ENCODE results near the gene ATP11B. TPM values are rescaled to one million over a fixed set of nuclear protein-coding genes. Genes with fewer than 3 reads are reported as not detected.

ATP11B gene
- total and polyA plus RNA-seq, 2 experiments from 2014 or later = 25.5 to 68.1 TPM

GRCh38 chr3:182760576-182761164 lies 32.6 kb upstream of the ATP11B start:
- H4K20me1 ChIP-seq (ENCODE audit: insufficient read depth) = no peaks in the 10 kb centered on the region
- H3K79me2 ChIP-seq (ENCODE audit: insufficient read depth) = no peaks in the 10 kb centered on the region
- peaks cover 1% of the 10 kb centered on the region for H3K4me1 ChIP-seq (ENCODE audit: insufficient read depth)
- DNase-seq = no peak
- in situ Hi-C loops (cut with MboI) = no loop called here
- no peak overlapping the region for H3K4me2 ChIP-seq (ENCODE audit: unreplicated experiment)
- H3K9ac ChIP-seq = no peak overlapping the region
- TF ChIP-seq EZH2phosphoT487 (IDR thresholded peaks at IDR 0.05; ENCODE audit: insufficient read depth, low read depth) = no peak
- no peaks in the 10 kb centered on the region for H3K36me3 ChIP-seq (ENCODE audit: low read depth)
- no peak overlapping the region for H3K4me3 ChIP-seq
- H3K9me2 ChIP-seq (ENCODE audit: insufficient read depth) = no peaks in the 10 kb centered on the region
- no peak overlapping the region for H3K27ac ChIP-seq
- no peaks in the 10 kb centered on the region for H3K27me3 ChIP-seq (replicated peaks; ENCODE audit: insufficient read depth)
- H2AFZ ChIP-seq = no peak overlapping the region
- H3K9me3 ChIP-seq (ENCODE audit: low read depth) = no peaks in the 10 kb centered on the region
- H3F3A ChIP-seq (ENCODE audit: insufficient read depth) = no peaks in the 10 kb centered on the region
- WGBS, 2 experiments (ENCODE audit: low coverage in 1 of 2, low lambda C conversion rate in 2 of 2, missing lambda C conversion rate in 2 of 2) = 65 to 75% methylated on average over 13 of the region's 13 CpGs

- no peaks in the 10 kb centered on the region for H3F3A ChIP-seq (ENCODE audit: insufficient read depth)
- no peaks in the 10 kb centered on the region for H3K9me2 ChIP-seq (ENCODE audit: insufficient read depth)
- TF ChIP-seq EZH2phosphoT487 (IDR thresholded peaks at IDR 0.05; ENCODE audit: insufficient read depth, low read depth) (no peak), EZH2 (IDR thresholded peaks at IDR 0.05; ENCODE audit: insufficient read depth, poor library complexity, severe bottlenecking) (no peak)
- no peaks in the 10 kb centered on the region for H4K20me1 ChIP-seq (ENCODE audit: insufficient read depth)
- H3K79me2 ChIP-seq (ENCODE audit: insufficient read depth) = no peaks in the 10 kb centered on the region
- 75 to 81% methylated on average over 2 of the region's 2 CpGs for WGBS, 2 experiments (ENCODE audit: low coverage in 1 of 2, low lambda C conversion rate in 2 of 2, missing lambda C conversion rate in 2 of 2)
- no peak overlapping the region for H3K9ac ChIP-seq
- no peak overlapping the region for H3K4me2 ChIP-seq (ENCODE audit: unreplicated experiment)
- H3K4me3 ChIP-seq = no peak overlapping the region
- no peak for DNase-seq
- no peaks in the 10 kb centered on the region for H3K4me1 ChIP-seq (ENCODE audit: insufficient read depth)
- no peaks in the 10 kb centered on the region for H3K27me3 ChIP-seq (replicated peaks; ENCODE audit: insufficient read depth)
- no peaks in the 10 kb centered on the region for H3K9me3 ChIP-seq (ENCODE audit: low read depth)
- H3K36me3 ChIP-seq (ENCODE audit: low read depth) = no peaks in the 10 kb centered on the region
- H2AFZ ChIP-seq = no peak overlapping the region
- in situ Hi-C loops (cut with MboI) = no loop called here
- no peak overlapping the region for H3K27ac ChIP-seq
Measured at GRCh38 chr3:182763896-182764295, 29.4 kb upstream of the ATP11B start.

- no peak overlapping the region for H3K4me2 ChIP-seq (ENCODE audit: unreplicated experiment)
- no peaks in the 10 kb centered on the region for H3F3A ChIP-seq (ENCODE audit: insufficient read depth)
- TF ChIP-seq EZH2 (IDR thresholded peaks at IDR 0.05; ENCODE audit: insufficient read depth, poor library complexity, severe bottlenecking) = no peak
- no peak for TF ChIP-seq EZH2phosphoT487 (IDR thresholded peaks at IDR 0.05; ENCODE audit: insufficient read depth, low read depth)
- H3K79me2 ChIP-seq (ENCODE audit: insufficient read depth) = no peaks in the 10 kb centered on the region
- no peak for DNase-seq
- no peaks in the 10 kb centered on the region for H3K9me2 ChIP-seq (ENCODE audit: insufficient read depth)
- no peak overlapping the region for H3K4me3 ChIP-seq
- H3K9ac ChIP-seq = no peak overlapping the region
- no peaks in the 10 kb centered on the region for H3K9me3 ChIP-seq (ENCODE audit: low read depth)
- H4K20me1 ChIP-seq (ENCODE audit: insufficient read depth) = no peaks in the 10 kb centered on the region
- H3K27ac ChIP-seq = no peak overlapping the region
- in situ Hi-C loops (cut with MboI) = no loop called here
- no peaks in the 10 kb centered on the region for H3K36me3 ChIP-seq (ENCODE audit: low read depth)
- H3K4me1 ChIP-seq (ENCODE audit: insufficient read depth) = no peaks in the 10 kb centered on the region
- no peaks in the 10 kb centered on the region for H3K27me3 ChIP-seq (replicated peaks; ENCODE audit: insufficient read depth)
- H2AFZ ChIP-seq = no peak overlapping the region
Measured at GRCh38 chr3:182765287-182765686, 28.0 kb upstream of the ATP11B start.

GRCh38 chr3:182766099-182766498 lies 27.2 kb upstream of the ATP11B start:
- in situ Hi-C loops (cut with MboI) = no loop called here
- Histone ChIP-seq H3K4me2 (ENCODE audit: unreplicated experiment) (no peak overlapping the region), H3K79me2 (ENCODE audit: insufficient read depth) (no peaks in the 10 kb centered on the region), H3F3A (ENCODE audit: insufficient read depth) (no peaks in the 10 kb centered on the region), H3K9ac (no peak overlapping the region), H3K27ac (no peak overlapping the region), H3K9me3 (ENCODE audit: low read depth) (no peaks in the 10 kb centered on the region), H3K9me2 (ENCODE audit: insufficient read depth) (no peaks in the 10 kb centered on the region), H3K27me3 (replicated peaks; ENCODE audit: insufficient read depth) (no peaks in the 10 kb centered on the region), H4K20me1 (ENCODE audit: insufficient read depth) (no peaks in the 10 kb centered on the region), H3K4me1 (ENCODE audit: insufficient read depth) (no peaks in the 10 kb centered on the region), H3K4me3 (no peak overlapping the region), H2AFZ (no peak overlapping the region), H3K36me3 (ENCODE audit: low read depth) (no peaks in the 10 kb centered on the region)
- WGBS, 2 experiments (ENCODE audit: low coverage in 1 of 2, low lambda C conversion rate in 2 of 2, missing lambda C conversion rate in 2 of 2) = 43 to 47% methylated on average over 2 of the region's 2 CpGs
- TF ChIP-seq EZH2 (IDR thresholded peaks at IDR 0.05; ENCODE audit: insufficient read depth, poor library complexity, severe bottlenecking) (no peak), EZH2phosphoT487 (IDR thresholded peaks at IDR 0.05; ENCODE audit: insufficient read depth, low read depth) (no peak)
- no peak for DNase-seq

GRCh38 chr3:182768413-182768812 lies 24.9 kb upstream of the ATP11B start:
- no peaks in the 10 kb centered on the region for H3K36me3 ChIP-seq (ENCODE audit: low read depth)
- H3K27ac ChIP-seq = no peak overlapping the region
- H3K4me3 ChIP-seq = no peak overlapping the region
- no peak overlapping the region for H2AFZ ChIP-seq
- TF ChIP-seq EZH2phosphoT487 (IDR thresholded peaks at IDR 0.05; ENCODE audit: insufficient read depth, low read depth) (no peak), EZH2 (IDR thresholded peaks at IDR 0.05; ENCODE audit: insufficient read depth, poor library complexity, severe bottlenecking) (no peak)
- H4K20me1 ChIP-seq (ENCODE audit: insufficient read depth) = no peaks in the 10 kb centered on the region
- H3K9me3 ChIP-seq (ENCODE audit: low read depth) = no peaks in the 10 kb centered on the region
- H3K4me2 ChIP-seq (ENCODE audit: unreplicated experiment) = no peak overlapping the region
- in situ Hi-C loops (cut with MboI) = no loop called here
- H3K9me2 ChIP-seq (ENCODE audit: insufficient read depth) = no peaks in the 10 kb centered on the region
- no peaks in the 10 kb centered on the region for H3K4me1 ChIP-seq (ENCODE audit: insufficient read depth)
- no peaks in the 10 kb centered on the region for H3K79me2 ChIP-seq (ENCODE audit: insufficient read depth)
- no peaks in the 10 kb centered on the region for H3F3A ChIP-seq (ENCODE audit: insufficient read depth)
- no peaks in the 10 kb centered on the region for H3K27me3 ChIP-seq (replicated peaks; ENCODE audit: insufficient read depth)
- no peak for DNase-seq
- WGBS, 2 experiments (ENCODE audit: low coverage in 1 of 2, low lambda C conversion rate in 2 of 2, missing lambda C conversion rate in 2 of 2) = 33 to 43% methylated on average over 1 of the region's 1 CpG
- no peak overlapping the region for H3K9ac ChIP-seq

Data from GM23248 (cell line).